Suppressor macrophage treated with lipopolysaccharide for 1 hour (primary cell): ENCODE data around the gene GTSF1L.

Experiments
- DNase-seq, 3 donors: peaks; one replicate each; pipeline ENCODE4 v3.0.0-alpha.2; 2020 to 2022

GTSF1L gene

GRCh38 chr20:43726811-43727338 is at the start of gene GTSF1L:
Gene GTSF1L (minus strand): TSS chr20:43727002. CDS start chr20:43726694, 308 bp downstream.
- no peak for DNase-seq

GRCh38 chr20:43774754-43775153 is 48.0 kb upstream of the GTSF1L start:
- DNase-seq: no peak

- DNase-seq: no peak
Observed at GRCh38 chr20:43771503-43772190, 44.8 kb upstream of the GTSF1L start.

GRCh38 chr20:43770342-43770741 is 43.5 kb upstream of the GTSF1L start:
- no peak for DNase-seq

GRCh38 chr20:43767686-43768474 is 41.1 kb upstream of the GTSF1L start:
- DNase-seq: no peak

GRCh38 chr20:43766917-43767316 is 40.1 kb upstream of the GTSF1L start:
- DNase-seq: no peak

GRCh38 chr20:43766385-43766784 is 39.6 kb upstream of the GTSF1L start:
- no peak for DNase-seq

GRCh38 chr20:43765916-43766315 is 39.1 kb upstream of the GTSF1L start:
- no peak for DNase-seq

GRCh38 chr20:43762911-43763310 is 36.1 kb upstream of the GTSF1L start:
- no peak for DNase-seq

- DNase-seq: no peak
Observed at GRCh38 chr20:43761386-43762340, 34.9 kb upstream of the GTSF1L start.

GRCh38 chr20:43757888-43758287 is 31.1 kb upstream of the GTSF1L start:
- peak; percentile 35 to 67 (median 58) for DNase-seq

- DNase-seq: no peak
Observed at GRCh38 chr20:43755851-43756250, 29.0 kb upstream of the GTSF1L start.

- no peak for DNase-seq
Observed at GRCh38 chr20:43755390-43755789, 28.6 kb upstream of the GTSF1L start.

- peak; percentile 76 to 84 (median 84) for DNase-seq
Observed at GRCh38 chr20:43752561-43753301, 25.9 kb upstream of the GTSF1L start.

- DNase-seq: no peak
Observed at GRCh38 chr20:43752051-43752360, 25.2 kb upstream of the GTSF1L start.

GRCh38 chr20:43751167-43752050 is 24.6 kb upstream of the GTSF1L start:
- peak in 2 of 3 donors; percentile 37 to 48 for DNase-seq

GRCh38 chr20:43750774-43751166 is 24.0 kb upstream of the GTSF1L start:
- DNase-seq: no peak

GRCh38 chr20:43749734-43750294 is 23.0 kb upstream of the GTSF1L start:
- DNase-seq: peak; percentile 77 to 91 (median 89)

GRCh38 chr20:43748274-43748673 is 21.5 kb upstream of the GTSF1L start:
- peak in 2 of 3 donors; percentile 26 to 40 for DNase-seq

GRCh38 chr20:43746344-43747137 is 19.7 kb upstream of the GTSF1L start:
- DNase-seq: no peak
